Tibial nerve (tissue), 4 donors: Measurements from ENCODE around the gene MRPL27. TPM values are rescaled to one million over a fixed set of nuclear protein-coding genes. Genes with fewer than 3 reads are reported as not detected.
A peak's percentile ranks its signal among the peaks of the same experiment; 100 is the strongest.

ENCODE experiments used
- DNase-seq, 2 donors: peaks; one replicate each; pipeline ENCODE4 v3.0.0-alpha.2; 2019; ENCODE audit warnings: low spot score in 2 of 2
- H3K27ac ChIP-seq, 4 donors: fragments of 200-600 bp; sonication (generic) in 3 of 4; one replicate each; pipeline ENCODE4 v1.5.1; 2017 to 2019; ENCODE audit warnings: mild to moderate bottlenecking in 1 of 4
- H3K27me3 ChIP-seq, 2 donors: fragments of 200-600 bp; sonication (generic) in 1 of 2; one replicate each; pipeline versions ENCODE4 v1.5.1 to v1.6.0; 2017 to 2019
- H3K36me3 ChIP-seq, 3 donors: fragments of 200-600 bp; sonication (generic); one replicate each; pipeline ENCODE4 v1.5.1; 2018 to 2019
- H3K4me1 ChIP-seq, 4 donors: fragments of 200-600 bp; sonication (generic) in 3 of 4; one replicate each; pipeline ENCODE4 v1.5.1; 2017 to 2019
- H3K4me3 ChIP-seq, 4 donors: fragments of 200-600 bp; sonication (generic) in 3 of 4; one replicate each; pipeline ENCODE4 v1.5.1; 2017 to 2019; ENCODE audit warnings: mild to moderate bottlenecking in 1 of 4, moderate library complexity in 1 of 4
- H3K9me3 ChIP-seq, 4 donors: fragments of 200-600 bp; sonication (generic) in 3 of 4; one replicate each; pipeline ENCODE4 v1.5.1; 2017 to 2019
- CTCF ChIP-seq, 5 experiments: fragments of 200-600 bp in 3 of 5; fragments of 450-650 bp in 2 of 5; sonication (generic) in 3 of 5; IDR thresholded peaks; one replicate each; pipeline ENCODE4 v1.5.1; 2016 to 2019; ENCODE audit warnings: antibody characterized with exemption in 5 of 5, mild to moderate bottlenecking in 3 of 5, moderate library complexity in 2 of 5
- EP300 ChIP-seq, 2 donors: sonication (generic); formaldehyde crosslinking; IDR thresholded peaks; one replicate each; pipeline ENCODE4 v1.6.1; 2017; ENCODE audit warnings: antibody characterized with exemption in 2 of 2, mild to moderate bottlenecking in 1 of 2
- POLR2A ChIP-seq, 2 donors: fragments of 450-650 bp; IDR thresholded peaks; one replicate each; pipeline ENCODE4 v1.6.1; 2017; ENCODE audit warnings: antibody characterized with exemption in 2 of 2, mild to moderate bottlenecking in 2 of 2, moderate library complexity in 2 of 2
- WGBS, 2 donors: methylation state at CpG; one replicate each; pipeline ENCODE4 v1.1.5; 2018; 5-methylcytosine and 5-hydroxymethylcytosine counted together
- total RNA-seq, 4 donors: library from RNA; depleted of rRNA; stranded (reverse); fragments of >200 nt; gene quantifications; one replicate each; pipeline ENCODE4 v1.1.0, GENCODE V29; 2016

The MRPL27 gene
- total RNA-seq, 4 donors from 2014 or later = 32.4 to 45.9 (median 34.9) TPM

GRCh38 chr17:50397919-50398285 lies 24.9 kb upstream of the MRPL27 start:
- DNase-seq = no peak
- Histone ChIP-seq H3K27me3 (no peaks in the 10 kb centered on the region), H3K27ac (peak overlapping the region in 1 of 4 donors; percentile 89), H3K4me1 (peaks cover 0 to 30% (median 21%) of the 10 kb centered on the region in 4 donors), H3K9me3 (no peaks in the 10 kb centered on the region), H3K36me3 (peaks cover 0 to 21% (median 0%) of the 10 kb centered on the region in 3 donors), H3K4me3 (peak overlapping the region in 2 of 4 donors; percentile 85 to 98)
- WGBS, 2 donors = 55 to 60% methylated on average over 9 of the region's 9 CpGs
- TF ChIP-seq EP300 (IDR thresholded peaks at IDR 0.05) = no peak
- TF ChIP-seq CTCF (IDR thresholded peaks at IDR 0.05) = no peak
- TF ChIP-seq POLR2A (IDR thresholded peaks at IDR 0.05) = no peak

- Histone ChIP-seq H3K9me3 (no peaks in the 10 kb centered on the region), H3K27me3 (no peaks in the 10 kb centered on the region), H3K27ac (peak within 1 kb of the TSS; percentile 23 to 89 (median 80)), H3K4me1 (peaks cover 0 to 30% (median 21%) of the 10 kb centered on the region in 4 donors), H3K36me3 (peaks cover 0 to 27% (median 0%) of the 10 kb centered on the region in 3 donors), H3K4me3 (peak within 1 kb of the TSS; percentile 82 to 98 (median 87))
- peak; percentile 72 to 83 for DNase-seq
- TF ChIP-seq CTCF (IDR thresholded peaks at IDR 0.05) (peak; percentile 95 to 100 (median 97)), POLR2A (IDR thresholded peaks at IDR 0.05) (peak; percentile 31 to 51), EP300 (IDR thresholded peaks at IDR 0.05) (peak; percentile 56 to 81)
- WGBS, 2 donors = 1 to 3% methylated on average over 43 to 45 of the region's 70 CpGs
Measured at GRCh38 chr17:50397111-50397918, 24.3 kb upstream of the MRPL27 start, which contains the start of gene LRRC59. LRRC59 (minus strand) TSS chr17:50397523; CDS start chr17:50397317, 206 bp downstream.

GRCh38 chr17:50396261-50397110 lies 23.5 kb upstream of the MRPL27 start:
- Histone ChIP-seq H3K27ac (peak overlapping the region; percentile 23 to 89 (median 80)), H3K4me1 (peaks cover 0 to 30% (median 21%) of the 10 kb centered on the region in 4 donors), H3K4me3 (peak overlapping the region; percentile 82 to 98 (median 87)), H3K27me3 (no peaks in the 10 kb centered on the region), H3K9me3 (no peaks in the 10 kb centered on the region), H3K36me3 (peaks cover 0 to 35% (median 8%) of the 10 kb centered on the region in 3 donors)
- peak in 1 of 2 donors; percentile 19 for DNase-seq
- WGBS, 2 donors = 2 to 3% methylated on average over 25 to 30 of the region's 30 CpGs
- TF ChIP-seq EP300 (IDR thresholded peaks at IDR 0.05) = no peak
- TF ChIP-seq POLR2A (IDR thresholded peaks at IDR 0.05) = no peak
- TF ChIP-seq CTCF (IDR thresholded peaks at IDR 0.05) = no peak

GRCh38 chr17:50394711-50395110 lies 21.7 kb upstream of the MRPL27 start:
- H3K27me3 ChIP-seq = no peaks in the 10 kb centered on the region
- no peak for DNase-seq
- H3K4me1 ChIP-seq = peaks cover 0 to 30% (median 21%) of the 10 kb centered on the region in 4 donors
- WGBS, 2 donors = 34 to 59% methylated on average over 3 of the region's 3 CpGs
- H3K36me3 ChIP-seq = peaks cover 0 to 53% (median 23%) of the 10 kb centered on the region in 3 donors
- H3K27ac ChIP-seq = no peak overlapping the region
- TF ChIP-seq POLR2A (IDR thresholded peaks at IDR 0.05) (no peak), CTCF (IDR thresholded peaks at IDR 0.05) (no peak), EP300 (IDR thresholded peaks at IDR 0.05) (no peak)
- H3K9me3 ChIP-seq = no peaks in the 10 kb centered on the region
- no peak overlapping the region for H3K4me3 ChIP-seq
